ENCODE measurements around the gene ARHGDIG. TPM values are rescaled to one million over a fixed set of nuclear protein-coding genes. Genes with fewer than 3 reads are reported as not detected.

Gene ARHGDIG
- total RNA-seq, 1 experiment from 2014 or later = not detected

DNA sequence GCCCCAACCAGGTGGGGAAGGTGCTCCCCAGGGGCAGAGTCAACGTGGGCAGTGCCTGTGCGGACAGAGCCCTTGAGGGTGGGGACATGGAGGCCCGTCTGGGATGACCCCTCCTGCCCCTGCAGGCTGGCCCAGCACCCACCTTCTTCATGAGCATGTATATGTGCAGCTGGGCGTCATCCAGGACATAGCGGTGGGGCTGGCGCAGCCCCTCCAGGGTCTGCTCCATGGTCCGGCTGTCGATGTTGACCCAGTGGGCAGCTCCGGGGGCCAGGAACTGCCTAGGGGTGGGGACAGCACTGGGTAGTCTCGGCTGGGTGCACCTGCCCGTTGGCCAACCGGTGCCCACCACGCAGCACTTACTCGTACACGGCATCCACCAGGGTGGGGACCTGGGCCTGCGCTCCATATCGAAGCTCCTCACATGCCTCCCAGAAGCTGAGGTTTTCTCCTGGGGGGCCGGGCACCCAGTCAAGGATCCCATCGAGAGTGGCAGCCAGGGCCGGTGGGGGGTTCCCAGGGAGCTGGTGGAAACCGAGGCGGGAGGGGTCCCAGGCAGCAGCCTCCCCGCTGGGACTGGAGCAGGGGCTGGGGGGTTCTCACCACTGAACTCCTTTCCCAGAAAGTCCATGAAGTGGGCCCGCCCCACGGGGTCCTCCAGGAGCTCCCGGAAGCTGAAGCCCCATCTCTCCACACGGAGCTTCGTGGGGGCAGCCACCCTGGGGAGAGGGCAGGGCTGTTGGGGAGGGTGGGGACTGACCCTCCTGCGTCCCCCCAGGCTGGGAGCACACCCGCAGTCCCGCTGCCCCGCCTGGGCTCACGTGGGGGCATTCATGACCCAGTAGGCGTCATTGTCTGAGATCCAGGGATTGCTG, 9.8 kb upstream of the ARHGDIG start:
- no peak overlapping the region for H3K4me3 Mint-ChIP-seq (ENCODE audit: unreplicated experiment)
- peaks cover 5% of the 10 kb centered on the region for H3K36me3 Mint-ChIP-seq (ENCODE audit: insufficient read depth, unreplicated experiment)
- no peak for DNase-seq (ENCODE audit: unreplicated experiment)
- CTCF ChIA-PET = no interaction called here
- TF ChIP-seq, protein P1, sequence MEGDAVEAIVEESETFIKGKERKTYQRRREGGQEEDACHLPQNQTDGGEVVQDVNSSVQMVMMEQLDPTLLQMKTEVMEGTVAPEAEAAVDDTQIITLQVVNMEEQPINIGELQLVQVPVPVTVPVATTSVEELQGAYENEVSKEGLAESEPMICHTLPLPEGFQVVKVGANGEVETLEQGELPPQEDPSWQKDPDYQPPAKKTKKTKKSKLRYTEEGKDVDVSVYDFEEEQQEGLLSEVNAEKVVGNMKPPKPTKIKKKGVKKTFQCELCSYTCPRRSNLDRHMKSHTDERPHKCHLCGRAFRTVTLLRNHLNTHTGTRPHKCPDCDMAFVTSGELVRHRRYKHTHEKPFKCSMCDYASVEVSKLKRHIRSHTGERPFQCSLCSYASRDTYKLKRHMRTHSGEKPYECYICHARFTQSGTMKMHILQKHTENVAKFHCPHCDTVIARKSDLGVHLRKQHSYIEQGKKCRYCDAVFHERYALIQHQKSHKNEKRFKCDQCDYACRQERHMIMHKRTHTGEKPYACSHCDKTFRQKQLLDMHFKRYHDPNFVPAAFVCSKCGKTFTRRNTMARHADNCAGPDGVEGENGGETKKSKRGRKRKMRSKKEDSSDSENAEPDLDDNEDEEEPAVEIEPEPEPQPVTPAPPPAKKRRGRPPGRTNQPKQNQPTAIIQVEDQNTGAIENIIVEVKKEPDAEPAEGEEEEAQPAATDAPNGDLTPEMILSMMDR (IDR thresholded peaks at IDR 0.05; ENCODE audit: unreplicated experiment) = no peak
- H3K27ac Mint-ChIP-seq (ENCODE audit: low read depth, unreplicated experiment) = no peak overlapping the region
- peaks cover 15% of the 10 kb centered on the region for H3K4me1 Mint-ChIP-seq (ENCODE audit: insufficient read depth, unreplicated experiment)
- intact Hi-C loops (cut with micrococcal nuclease) = no loop called here
- POLR2A ChIA-PET = no interaction called here
- no peaks in the 10 kb centered on the region for H3K27me3 Mint-ChIP-seq (ENCODE audit: insufficient read depth, unreplicated experiment)
- no peaks in the 10 kb centered on the region for H3K9me3 Mint-ChIP-seq (ENCODE audit: unreplicated experiment)
- no TSS peak for BruUV-seq (replicated peaks)

DNA sequence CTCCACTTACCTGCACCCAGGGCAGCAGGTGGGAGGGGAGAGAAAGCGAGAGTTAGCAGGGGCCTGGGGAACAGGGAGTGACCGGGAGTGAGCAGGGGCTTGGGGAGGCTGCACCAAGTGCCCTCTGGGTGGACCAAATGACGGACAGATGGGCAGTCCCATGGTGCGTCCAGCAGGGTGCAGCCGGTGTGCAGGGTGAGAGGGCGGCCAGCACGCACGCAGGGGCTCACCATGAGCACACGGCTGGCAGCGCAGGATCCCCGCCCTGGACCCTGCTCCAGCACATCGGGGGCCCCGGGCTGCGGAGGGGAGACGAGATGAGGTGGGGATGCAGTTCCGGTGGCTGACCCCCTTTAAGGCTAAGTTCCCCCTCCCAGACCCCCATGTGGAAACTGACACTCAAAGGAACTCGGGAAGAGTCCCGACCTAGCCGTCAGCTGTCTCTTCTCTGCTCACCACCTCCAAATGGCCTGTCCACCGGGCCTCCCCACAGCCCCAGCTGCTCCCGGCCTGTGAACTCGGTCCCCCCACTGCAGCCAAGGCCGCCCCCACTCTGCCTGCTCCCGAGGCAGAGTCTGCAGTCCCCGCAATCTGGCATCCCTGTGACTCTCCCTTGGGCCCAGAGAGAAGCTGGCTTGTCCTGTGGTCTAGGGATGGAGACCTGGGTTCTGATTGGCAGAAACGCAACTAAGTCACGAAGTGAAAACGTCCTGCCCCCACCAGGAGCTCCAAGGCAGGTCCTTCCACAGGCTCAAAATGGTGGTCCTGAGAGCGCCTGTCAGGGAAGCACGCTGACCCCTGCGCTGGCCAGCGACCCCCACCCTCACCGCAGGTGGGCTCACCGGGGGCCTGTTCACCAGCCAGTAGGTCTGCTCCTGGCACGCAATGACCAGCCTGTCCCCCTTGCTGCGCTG, 7.5 kb upstream of the ARHGDIG start:
- CTCF ChIA-PET = no interaction called here
- no peaks in the 10 kb centered on the region for H3K9me3 Mint-ChIP-seq (ENCODE audit: unreplicated experiment)
- BruUV-seq (replicated peaks) = no TSS peak
- intact Hi-C loops (cut with micrococcal nuclease) = no loop called here
- H3K27ac Mint-ChIP-seq (ENCODE audit: low read depth, unreplicated experiment) = no peak overlapping the region
- no peaks in the 10 kb centered on the region for H3K36me3 Mint-ChIP-seq (ENCODE audit: insufficient read depth, unreplicated experiment)
- POLR2A ChIA-PET = no interaction called here
- H3K4me1 Mint-ChIP-seq (ENCODE audit: insufficient read depth, unreplicated experiment) = peaks cover 6% of the 10 kb centered on the region
- no peak overlapping the region for H3K4me3 Mint-ChIP-seq (ENCODE audit: unreplicated experiment)
- no peak for DNase-seq (ENCODE audit: unreplicated experiment)
- H3K27me3 Mint-ChIP-seq (ENCODE audit: insufficient read depth, unreplicated experiment) = no peaks in the 10 kb centered on the region
- TF ChIP-seq, protein P1 (IDR thresholded peaks at IDR 0.05; ENCODE audit: unreplicated experiment) = no peak

DNA sequence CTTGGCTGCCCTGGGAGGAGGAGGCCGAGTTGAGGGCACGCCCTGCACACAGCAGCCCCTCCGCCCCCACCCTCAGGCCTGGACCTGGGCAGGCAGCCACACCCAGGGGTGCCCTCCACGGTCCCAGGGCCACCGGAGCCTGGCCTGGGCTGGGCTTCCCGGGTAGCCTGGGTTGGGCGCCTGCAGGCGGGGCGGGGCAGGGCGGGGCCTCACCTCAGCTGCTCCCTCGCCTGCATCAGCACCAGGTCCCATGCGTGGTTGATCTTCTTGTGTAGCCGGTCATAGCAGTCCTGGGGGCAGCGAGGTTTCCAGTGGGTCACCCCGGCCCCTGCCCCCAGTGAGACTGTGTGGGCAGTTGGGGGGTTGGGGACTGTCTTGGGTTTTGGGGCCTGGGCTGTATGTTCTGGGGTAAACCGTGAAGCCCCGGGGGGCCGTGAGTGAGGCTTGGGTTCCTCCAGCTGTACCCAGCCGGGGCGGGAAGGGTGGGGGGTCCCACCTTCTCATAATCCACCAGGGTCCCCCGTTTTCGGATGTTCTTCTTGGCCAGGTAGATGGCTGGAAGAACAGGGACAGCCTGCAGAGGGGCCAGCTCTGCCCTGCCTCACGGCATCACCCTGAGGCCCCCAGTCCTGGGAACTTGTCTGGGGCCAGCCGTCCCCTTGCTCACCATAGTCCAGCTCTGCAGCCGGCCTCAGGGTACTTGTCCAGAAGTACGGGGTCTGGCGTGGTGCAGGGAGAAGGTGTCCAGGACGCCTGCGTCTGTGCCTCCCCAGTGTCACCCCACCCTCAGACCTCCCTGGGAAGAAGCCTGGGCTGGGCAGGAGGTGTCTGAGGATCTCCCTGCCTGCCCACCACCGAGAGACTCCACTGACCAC, 6.6 kb upstream of the ARHGDIG start:
- Mint-ChIP-seq H3K27me3 (ENCODE audit: insufficient read depth, unreplicated experiment) (no peaks in the 10 kb centered on the region), H3K9me3 (ENCODE audit: unreplicated experiment) (no peaks in the 10 kb centered on the region), H3K4me3 (ENCODE audit: unreplicated experiment) (no peak overlapping the region), H3K4me1 (ENCODE audit: insufficient read depth, unreplicated experiment) (no peaks in the 10 kb centered on the region), H3K27ac (ENCODE audit: low read depth, unreplicated experiment) (no peak overlapping the region), H3K36me3 (ENCODE audit: insufficient read depth, unreplicated experiment) (no peaks in the 10 kb centered on the region)
- DNase-seq (ENCODE audit: unreplicated experiment) = no peak
- TF ChIP-seq, protein P1 (IDR thresholded peaks at IDR 0.05; ENCODE audit: unreplicated experiment) = no peak
- no TSS peak for BruUV-seq (replicated peaks)
- ChIA-PET CTCF (no interaction called here), POLR2A (no interaction called here)
- intact Hi-C loops (cut with micrococcal nuclease) = no loop called here
